GM12892 (cell line): ENCODE data around the gene GTPBP10.
A peak's percentile ranks its signal among the peaks of the same experiment; 100 is the strongest.

Experiments
- DNase-seq: peaks from one replicate; pipeline ENCODE4 v3.0.0; 2011; ENCODE audit not compliant: insufficient read length
- FAIRE-seq: peaks from 2 replicates; lab custom pipeline; 2011; peaks lifted over from hg19 to GRCh38; lab: Jason Lieb, UNC
- POLR2A ChIP-seq: IDR thresholded peaks from 2 replicates; pipeline ENCODE4 v1.6.1; 2011; ENCODE audit warnings: low read depth, low read length, control low read depth
- POLR2AphosphoS5 ChIP-seq: IDR thresholded peaks from 2 replicates; pipeline ENCODE4 v1.6.1; 2011; ENCODE audit warnings: low read depth, low read length, control low read depth
- TAF1 ChIP-seq: IDR thresholded peaks from 2 replicates; pipeline ENCODE4 v1.6.1; 2011; ENCODE audit warnings: low read depth, mild to moderate bottlenecking, control low read depth, low read length, borderline replicate concordance

Gene GTPBP10

GRCh38 chr7:90412458-90413184 lies 66.1 kb downstream of the GTPBP10 start:
- TF ChIP-seq POLR2A (no peak), TAF1 (no peak), POLR2AphosphoS5 (no peak)
- DNase-seq (no peak), FAIRE-seq (no peak)

GRCh38 chr7:90413185-90413528 lies 66.6 kb downstream of the GTPBP10 start:
- FAIRE-seq (no peak), DNase-seq (no peak)
- no peak for TF ChIP-seq TAF1

- TF ChIP-seq POLR2A = no peak
- TF ChIP-seq POLR2AphosphoS5 = no peak
- no peak for TF ChIP-seq TAF1
- DNase-seq (no peak), FAIRE-seq (no peak)
Measured at GRCh38 chr7:90421651-90422050, 75.1 kb downstream of the GTPBP10 start.

- no peak for FAIRE-seq
- no peak for TF ChIP-seq TAF1
- TF ChIP-seq POLR2AphosphoS5 = no peak
- no peak for TF ChIP-seq POLR2A
- peak; percentile 5 for DNase-seq
Measured at GRCh38 chr7:90424720-90425119, 78.2 kb downstream of the GTPBP10 start.

GRCh38 chr7:90425376-90425775 lies 78.9 kb downstream of the GTPBP10 start:
- DNase-seq (no peak), FAIRE-seq (no peak)
- no peak for TF ChIP-seq POLR2A
- no peak for TF ChIP-seq TAF1
- no peak for TF ChIP-seq POLR2AphosphoS5

- FAIRE-seq (no peak), DNase-seq (no peak)
- TF ChIP-seq TAF1 (no peak), POLR2A (no peak), POLR2AphosphoS5 (no peak)
Measured at GRCh38 chr7:90430614-90431460, 84.3 kb downstream of the GTPBP10 start.

- no peak for DNase-seq
- FAIRE-seq = no peak
- TF ChIP-seq POLR2AphosphoS5 (no peak), POLR2A (no peak), TAF1 (no peak)
Measured at GRCh38 chr7:90432752-90433151, 86.2 kb downstream of the GTPBP10 start.

- FAIRE-seq (no peak), DNase-seq (no peak)
- TF ChIP-seq TAF1 = no peak
- no peak for TF ChIP-seq POLR2AphosphoS5
- TF ChIP-seq POLR2A = no peak
Measured at GRCh38 chr7:90433221-90433620, 86.7 kb downstream of the GTPBP10 start.
